HCT116 (cell line): ENCODE results near the gene IL22RA1. TPM values are rescaled to one million over a fixed set of nuclear protein-coding genes. Genes with fewer than 3 reads are reported as not detected.

Experiments
- ATAC-seq: fragments of 200-7000 bp; cut with Tn5 transposase; 2 replicates; pipeline ENCODE4 v1.9.1; 2020; ENCODE audit warnings: mild to moderate bottlenecking, moderate library complexity
- BruUV-seq: library from RNA; stranded (reverse); fragments of 400-500 nt; replicated peaks from 2 replicates; lab custom pipeline; 2021; lab: Mats Ljungman, UMichigan
- CTCF ChIA-PET: fragments of 300-600 bp; sonication (Branson Sonifier 250); formaldehyde crosslinking; loops from one replicate; lab custom pipeline; 2021; ENCODE audit warnings: antibody characterized with exemption; lab: Charles Lee
- POLR2A ChIA-PET: fragments of 300-600, 350-600 bp; sonication (Branson Sonifier 250); formaldehyde crosslinking; loops from one replicate; lab custom pipeline; 2021; ENCODE audit warnings: antibody characterized with exemption; lab: Charles Lee
- RAD21 ChIA-PET, 2 experiments: fragments of 300-600 bp; sonication (Branson Sonifier 250); formaldehyde crosslinking; loops; one replicate each; lab custom pipeline; 2023; ENCODE audit warnings: low total read pairs in 2 of 2; ENCODE audit not compliant: uncharacterized antibody in 2 of 2, unreplicated experiment in 2 of 2, low non-redundant PET in 1 of 2; lab: Charles Lee
- DNase-seq: peaks from one replicate; pipeline ENCODE4 v3.0.0-alpha.2; 2010; ENCODE audit warnings: low read depth, low spot score
- H2AFZ ChIP-seq: fragments of 200-600 bp; shearing (Covaris generic), sonication (generic); 2 replicates; pipeline ENCODE4 v1.6.1; 2017; ENCODE audit warnings: low read depth, mixed run types, mixed read lengths, antibody characterized with exemption, low read length; ENCODE audit not compliant: poor library complexity, severe bottlenecking
- H3K27ac ChIP-seq: 2 replicates; pipeline ENCODE4 v1.5.1; 2012; ENCODE audit warnings: low read depth, low read length
- H3K27me3 ChIP-seq: fragments of 200-600 bp; sonication (generic); 2 replicates; pipeline ENCODE4 v1.6.1; 2016; ENCODE audit warnings: mixed run types, low read length, mixed read lengths; ENCODE audit not compliant: insufficient read depth
- H3K36me3 ChIP-seq, 2 experiments: fragments of 200-500 bp in 1 of 2; fragments of 200-600 bp in 1 of 2; sonication (Bioruptor generic) in 1 of 2; sonication (generic) in 1 of 2; 2 replicates each; pipeline versions ENCODE4 v1.5.1 to v1.6.1; 2014 to 2016; ENCODE audit warnings: low read length in 2 of 2, inconsistent platforms in 1 of 2, mixed read lengths in 1 of 2, mixed run types in 1 of 2; ENCODE audit not compliant: insufficient read depth in 2 of 2, control insufficient read depth in 1 of 2
- H3K4me1 ChIP-seq, 2 experiments: fragments of 200-600 bp in 1 of 2; sonication (generic) in 1 of 2; 2 replicates each; pipeline versions ENCODE4 v1.5.1 to v1.6.1; 2012 to 2017; ENCODE audit warnings: low read length in 2 of 2, inconsistent platforms in 1 of 2, mild to moderate bottlenecking in 1 of 2, mixed read lengths in 1 of 2, mixed run types in 1 of 2, moderate library complexity in 1 of 2; ENCODE audit not compliant: insufficient read depth in 2 of 2, control insufficient read depth in 1 of 2
- H3K4me2 ChIP-seq: fragments of 200-600 bp; sonication (generic); 2 replicates; pipeline ENCODE4 v1.6.1; 2017; ENCODE audit warnings: mixed run types, low read length, mixed read lengths
- H3K4me3 ChIP-seq, 2 experiments: fragments of 200-600 bp in 1 of 2; sonication (generic) in 1 of 2; replicated peaks in 1 of 2; 2 replicates each; pipeline ENCODE4 v1.5.1; 2011 to 2016; ENCODE audit warnings: low read length in 2 of 2, control low read depth in 1 of 2, low read depth in 1 of 2, mild to moderate bottlenecking in 1 of 2, mixed read lengths in 1 of 2, mixed run types in 1 of 2
- H3K79me2 ChIP-seq: fragments of 200-600 bp; sonication (generic); 2 replicates; pipeline ENCODE4 v1.6.1; 2017; ENCODE audit warnings: mild to moderate bottlenecking, mixed run types, low read length, moderate library complexity, mixed read lengths; ENCODE audit not compliant: insufficient read depth
- H3K9ac ChIP-seq: fragments of 200-600 bp; sonication (generic); 2 replicates; pipeline ENCODE4 v1.6.1; 2016; ENCODE audit warnings: low read length, mixed read lengths
- H3K9me2 ChIP-seq: fragments of 200-600 bp; sonication (generic), shearing (Covaris generic); 2 replicates; pipeline ENCODE4 v1.6.1; 2017; ENCODE audit warnings: mixed run types, mild to moderate bottlenecking, moderate library complexity; ENCODE audit not compliant: insufficient read depth
- H3K9me3 ChIP-seq, 2 experiments: fragments of 200-500 bp in 1 of 2; fragments of 200-600 bp in 1 of 2; sonication (Bioruptor generic) in 1 of 2; sonication (generic) in 1 of 2; 2 replicates each; pipeline ENCODE4 v1.6.1; 2014 to 2017; ENCODE audit warnings: low read length in 2 of 2, mixed read lengths in 2 of 2, inconsistent platforms in 1 of 2, low read depth in 1 of 2, mild to moderate bottlenecking in 1 of 2, mixed run types in 1 of 2, moderate library complexity in 1 of 2; ENCODE audit not compliant: control insufficient read depth in 1 of 2, insufficient read depth in 1 of 2
- H4K20me1 ChIP-seq: fragments of 200-600 bp; sonication (generic), shearing (Covaris generic); 2 replicates; pipeline ENCODE4 v1.6.1; 2017; ENCODE audit warnings: mixed run types, mild to moderate bottlenecking, moderate library complexity; ENCODE audit not compliant: insufficient read depth
- ATF3 ChIP-seq: IDR thresholded peaks from 2 replicates; pipeline ENCODE4 v1.6.1; 2012
- CBX3 ChIP-seq: IDR thresholded peaks from 2 replicates; pipeline ENCODE4 v1.6.1; 2012; ENCODE audit warnings: low read depth
- CEBPB ChIP-seq: IDR thresholded peaks from 2 replicates; pipeline ENCODE4 v1.6.1; 2012; ENCODE audit warnings: low read depth
- CTCF ChIP-seq, 3 experiments: fragments of 200-600 bp in 1 of 3; sonication (generic) in 1 of 3; IDR thresholded peaks in 2 of 3; conservative IDR thresholded peaks in 1 of 3; 2 replicates each; pipeline ENCODE4 v1.5.1; 2012 to 2017; ENCODE audit warnings: low read depth in 2 of 3, low read length in 2 of 3, antibody characterized with exemption in 1 of 3, borderline replicate concordance in 1 of 3, control low read depth in 1 of 3, mild to moderate bottlenecking in 1 of 3, mixed read lengths in 1 of 3, mixed run types in 1 of 3, moderate library complexity in 1 of 3; ENCODE audit not compliant: insufficient read depth in 1 of 3
- FOSL1 ChIP-seq: IDR thresholded peaks from 2 replicates; pipeline ENCODE4 v1.6.1; 2012; ENCODE audit warnings: low read depth
- JUND ChIP-seq: IDR thresholded peaks from 2 replicates; pipeline ENCODE4 v1.6.1; 2012
- POLR2A ChIP-seq: IDR thresholded peaks from 2 replicates; pipeline ENCODE4 v1.7.0; 2011; ENCODE audit warnings: borderline replicate concordance; ENCODE audit not compliant: insufficient read depth, insufficient read length; ENCODE audit errors: extremely low read depth
- RAD21 ChIP-seq: IDR thresholded peaks from 2 replicates; pipeline ENCODE4 v1.6.1; 2012; ENCODE audit warnings: low read depth, mild to moderate bottlenecking
- SIN3A ChIP-seq: IDR thresholded peaks from 2 replicates; pipeline ENCODE4 v1.6.1; 2012; ENCODE audit warnings: low read depth
- SRF ChIP-seq: IDR thresholded peaks from 2 replicates; pipeline ENCODE4 v1.6.1; 2012; ENCODE audit warnings: low read depth
- TCF7L2 ChIP-seq: IDR thresholded peaks from 2 replicates; pipeline ENCODE4 v1.7.0; 2011; ENCODE audit warnings: borderline replicate concordance, inconsistent platforms; ENCODE audit not compliant: insufficient read depth, insufficient read length; ENCODE audit errors: extremely low read depth
- YY1 ChIP-seq: IDR thresholded peaks from 2 replicates; pipeline ENCODE4 v1.6.1; 2011; ENCODE audit warnings: low read length, low read depth, moderate library complexity, mild to moderate bottlenecking; ENCODE audit not compliant: insufficient replicate concordance; ENCODE audit errors: extremely low read depth
- ZBTB33 ChIP-seq: IDR thresholded peaks from 2 replicates; pipeline ENCODE4 v1.6.1; 2011; ENCODE audit warnings: mild to moderate bottlenecking, low read length, moderate library complexity; ENCODE audit not compliant: insufficient replicate concordance; ENCODE audit errors: extremely low read depth
- intact Hi-C: fragments of 100-400 bp; cut with micrococcal nuclease; formaldehyde crosslinking; loops from 2 replicates; pipeline ENCODE4 v1.10.0; 2022
- total RNA-seq: library from RNA; stranded (reverse); gene quantifications from one replicate; pipeline ENCODE4 v1.2.1, GENCODE V29; 2021; ENCODE audit not compliant: unreplicated experiment

IL22RA1 gene
- total RNA-seq, 1 experiment from 2014 or later: 2.1 TPM

- TF ChIP-seq ATF3 (no peak), SIN3A (no peak), ZBTB33 (no peak), CBX3 (no peak), CEBPB (no peak)
These were observed 16.3 kb downstream of the IL22RA1 start (continued) for GRCh38 chr1:24126672-24127023.

- no peak overlapping the region for H3K4me3 ChIP-seq
- no peak overlapping the region for H3K4me2 ChIP-seq
- no TSS peak for BruUV-seq
- no peak overlapping the region for H3K27ac ChIP-seq
- ATAC-seq (no peak), DNase-seq (no peak)
- H2AFZ ChIP-seq: no peak overlapping the region
- intact Hi-C loops: no loop called here
- ChIA-PET CTCF (interaction anchor here (1.1 kb wide), 1 partner anchor 24 kb away, joined by 4 read pairs; no protein-coding TSS in a partner anchor), RAD21 (no interaction called here), POLR2A (interaction anchor here (0.6 kb wide), 1 partner anchor 24 kb away, joined by 4 read pairs; no protein-coding TSS in a partner anchor)
- no peaks in the 10 kb centered on the region for H3K4me1 ChIP-seq
- H3K27me3 ChIP-seq: no peaks in the 10 kb centered on the region
- H4K20me1 ChIP-seq: no peaks in the 10 kb centered on the region
- no peak for TF ChIP-seq RAD21
- no peak for TF ChIP-seq YY1
- TF ChIP-seq SRF: no peak
- TF ChIP-seq POLR2A: no peak
- no peak for TF ChIP-seq FOSL1
- TF ChIP-seq TCF7L2: no peak
- TF ChIP-seq ATF3: no peak
- no peak for TF ChIP-seq CTCF (IDR thresholded peaks at IDR 0.05 in 2 of 3, conservative IDR thresholded peaks at IDR 0.05 in 1 of 3; ENCODE audit: borderline replicate concordance in 1 of 3, insufficient read depth in 1 of 3, low read depth in 2 of 3, low read length in 2 of 3)
- no peak for TF ChIP-seq JUND
- TF ChIP-seq CBX3: no peak
- no peaks in the 10 kb centered on the region for H3K79me2 ChIP-seq
- H3K9me2 ChIP-seq: no peaks in the 10 kb centered on the region
- H3K36me3 ChIP-seq: peaks cover 0 to 4% of the 10 kb centered on the region in 2 experiments; a peak in 1 of 4 replicates
- peaks cover 0 to 9% of the 10 kb centered on the region in 2 experiments; a peak in 1 of 4 replicates for H3K9me3 ChIP-seq
- H3K9ac ChIP-seq: no peak overlapping the region
These were observed 16.8 kb downstream of the IL22RA1 start for GRCh38 chr1:24126018-24126671.
